H1 (cell line): Measurements from ENCODE around the gene COL19A1. TPM values are rescaled to one million over a fixed set of nuclear protein-coding genes. Genes with fewer than 3 reads are reported as not detected.

Experiments
- CTCF ChIA-PET: fragments of 300-600 bp; sonication (Branson Sonifier 250); formaldehyde crosslinking; loops from one replicate; lab custom pipeline; 2021; ENCODE audit not compliant: partially characterized antibody; lab: Charles Lee
- POLR2A ChIA-PET: fragments of 300-600 bp; sonication (Branson Sonifier 250); formaldehyde crosslinking; loops from one replicate; lab custom pipeline; 2021; ENCODE audit warnings: inconsistent platforms; ENCODE audit not compliant: partially characterized antibody; lab: Charles Lee
- DNase-seq, 2 experiments: peaks; one replicate each; pipeline versions ENCODE4 v3.0.0 to v3.0.0-alpha.2; 2010 to 2022; ENCODE audit warnings: low spot score in 2 of 2, low read depth in 1 of 2, mixed read lengths in 1 of 2
- FAIRE-seq: peaks from 2 replicates; lab custom pipeline; 2011; peaks lifted over from hg19 to GRCh38; lab: Jason Lieb, UNC
- H2AFZ ChIP-seq: 2 replicates; pipeline ENCODE4 v1.8.1; 2012; ENCODE audit warnings: low read length, inconsistent platforms
- H2AK5ac ChIP-seq: 2 replicates; pipeline ENCODE4 v1.6.1; 2013; ENCODE audit warnings: low read depth, low read length
- H2BK120ac ChIP-seq: replicated peaks from 2 replicates; pipeline ENCODE3; 2013; ENCODE audit warnings: low read depth, low read length, inconsistent platforms
- H2BK12ac ChIP-seq: 2 replicates; pipeline ENCODE4 v1.6.1; 2013; ENCODE audit warnings: low read depth, low read length
- H2BK15ac ChIP-seq: 2 replicates; pipeline ENCODE4 v1.6.1; 2013; ENCODE audit warnings: low read length
- H2BK20ac ChIP-seq: 2 replicates; pipeline ENCODE4 v1.6.1; 2013; ENCODE audit warnings: low read length
- H2BK5ac ChIP-seq: 2 replicates; pipeline ENCODE4 v1.6.1; 2013; ENCODE audit warnings: low read depth, low read length
- H3K14ac ChIP-seq: 2 replicates; pipeline ENCODE4 v1.6.1; 2013; ENCODE audit warnings: inconsistent platforms; ENCODE audit not compliant: insufficient read length
- H3K18ac ChIP-seq: 2 replicates; pipeline ENCODE4 v1.6.1; 2013; ENCODE audit warnings: low read length; ENCODE audit errors: extremely low read depth
- H3K23ac ChIP-seq: 2 replicates; pipeline ENCODE4 v1.6.1; 2013; ENCODE audit warnings: inconsistent platforms; ENCODE audit not compliant: insufficient read length
- H3K23me2 ChIP-seq: 2 replicates; pipeline ENCODE4 v1.6.1; 2013; ENCODE audit warnings: low read depth, low read length
- H3K27ac ChIP-seq: 2 replicates; pipeline ENCODE4 v1.6.1; 2011; ENCODE audit warnings: low read depth, low read length, inconsistent platforms
- H3K27me3 ChIP-seq, 4 experiments: replicated peaks in 1 of 4; 1 replicate in 1 of 4; 2 replicates in 3 of 4; pipeline versions ENCODE4 v1.6.1 to v1.8.1; 2011 to 2013; ENCODE audit warnings: low read length in 3 of 4, mild to moderate bottlenecking in 3 of 4, inconsistent platforms in 2 of 4, mixed read lengths in 2 of 4, moderate library complexity in 1 of 4; ENCODE audit not compliant: control insufficient read depth in 3 of 4, insufficient read depth in 3 of 4; ENCODE audit errors: extremely low read depth in 1 of 4
- H3K36me3 ChIP-seq, 4 experiments: 2 replicates each; pipeline versions ENCODE4 v1.6.1 to v1.8.1; 2011 to 2013; ENCODE audit warnings: mild to moderate bottlenecking in 4 of 4, low read length in 3 of 4, moderate library complexity in 2 of 4, control low read depth in 1 of 4, inconsistent platforms in 1 of 4; ENCODE audit not compliant: insufficient read depth in 4 of 4, control insufficient read depth in 2 of 4
- H3K4ac ChIP-seq: replicated peaks from 2 replicates; pipeline ENCODE3; 2013; ENCODE audit warnings: low read length, low read depth, mixed read lengths, inconsistent platforms; ENCODE audit not compliant: insufficient read length
- H3K4me1 ChIP-seq, 4 experiments: replicated peaks in 1 of 4; 1 replicate in 1 of 4; 2 replicates in 3 of 4; pipeline versions ENCODE4 v1.6.1 to v1.8.1; 2011 to 2013; ENCODE audit warnings: low read length in 3 of 4, inconsistent platforms in 2 of 4, mixed read lengths in 1 of 4; ENCODE audit not compliant: insufficient read depth in 4 of 4, control insufficient read depth in 3 of 4
- H3K4me2 ChIP-seq, 2 experiments: 2 replicates each; pipeline versions ENCODE4 v1.6.1 to v1.8.1; 2011 to 2013; ENCODE audit warnings: low read depth in 2 of 2, low read length in 2 of 2, control low read depth in 1 of 2, inconsistent platforms in 1 of 2, mild to moderate bottlenecking in 1 of 2; ENCODE audit not compliant: insufficient read depth in 1 of 2
- H3K4me3 ChIP-seq, 4 experiments: fragments of 200-600, 300-600 bp in 1 of 4; sonication (generic), shearing (Covaris generic), sonication (Bioruptor Twin) in 1 of 4; 2 replicates each; pipeline versions ENCODE4 v1.5.1 to v1.8.1; 2011 to 2016; ENCODE audit warnings: low read length in 4 of 4, low read depth in 3 of 4, control low read depth in 2 of 4, inconsistent platforms in 2 of 4, mild to moderate bottlenecking in 2 of 4, mixed read lengths in 1 of 4, moderate library complexity in 1 of 4; ENCODE audit not compliant: insufficient read depth in 2 of 4; ENCODE audit errors: extremely low read depth in 1 of 4
- H3K56ac ChIP-seq: replicated peaks from 2 replicates; pipeline ENCODE3; 2013; ENCODE audit warnings: low read depth, mild to moderate bottlenecking, mixed read lengths, low read length, inconsistent platforms; ENCODE audit not compliant: insufficient read length
- H3K79me1 ChIP-seq: 2 replicates; pipeline ENCODE4 v1.6.1; 2013; ENCODE audit warnings: low read depth, low read length, control low read depth
- H3K79me2 ChIP-seq, 2 experiments: 2 replicates each; pipeline versions ENCODE4 v1.6.1 to v1.8.1; 2012 to 2013; ENCODE audit warnings: low read length in 2 of 2, mild to moderate bottlenecking in 2 of 2, inconsistent platforms in 1 of 2; ENCODE audit not compliant: insufficient read depth in 2 of 2, control insufficient read depth in 1 of 2
- H3K9ac ChIP-seq, 4 experiments: replicated peaks in 1 of 4; 1 replicate in 1 of 4; 2 replicates in 3 of 4; pipeline versions ENCODE4 v1.6.1 to v1.8.1; 2011 to 2013; ENCODE audit warnings: low read depth in 3 of 4, low read length in 3 of 4, control low read depth in 2 of 4, mild to moderate bottlenecking in 2 of 4, moderate library complexity in 2 of 4, inconsistent platforms in 1 of 4; ENCODE audit errors: extremely low read depth in 1 of 4
- H3K9me3 ChIP-seq, 2 experiments: 2 replicates each; pipeline versions ENCODE4 v1.6.1 to v1.8.1; 2012 to 2013; ENCODE audit warnings: mild to moderate bottlenecking in 2 of 2, moderate library complexity in 2 of 2, control low read depth in 1 of 2, inconsistent platforms in 1 of 2, low read depth in 1 of 2, low read length in 1 of 2, mixed read lengths in 1 of 2; ENCODE audit not compliant: insufficient read depth in 2 of 2
- H4K20me1 ChIP-seq, 2 experiments: replicated peaks in 1 of 2; 2 replicates each; pipeline versions ENCODE3 to v1.8.1; 2011 to 2013; ENCODE audit warnings: inconsistent platforms in 2 of 2, low read length in 2 of 2, mild to moderate bottlenecking in 1 of 2; ENCODE audit not compliant: insufficient read depth in 2 of 2, control insufficient read depth in 1 of 2
- H4K5ac ChIP-seq: 2 replicates; pipeline ENCODE4 v1.6.1; 2013; ENCODE audit warnings: low read length, low read depth, mixed read lengths, inconsistent platforms; ENCODE audit not compliant: insufficient read length
- H4K8ac ChIP-seq: 2 replicates; pipeline ENCODE4 v1.8.0; 2013; ENCODE audit warnings: mild to moderate bottlenecking, moderate library complexity, low read length, inconsistent platforms; ENCODE audit not compliant: insufficient read depth; ENCODE audit errors: extremely low read depth
- H4K91ac ChIP-seq: replicated peaks from 2 replicates; pipeline ENCODE3; 2013; ENCODE audit warnings: low read length, mixed read lengths, inconsistent platforms; ENCODE audit not compliant: insufficient read length
- NANOG ChIP-seq: IDR thresholded peaks from 2 replicates; pipeline ENCODE4 v1.6.1; 2011; ENCODE audit warnings: low read length, low read depth, mild to moderate bottlenecking, inconsistent platforms; ENCODE audit not compliant: insufficient read depth, poor library complexity, severe bottlenecking
- TBP ChIP-seq: IDR thresholded peaks from 2 replicates; pipeline ENCODE4 v1.6.1; 2011; ENCODE audit warnings: low read depth, low read length, improper control_type of control experiment
- WGBS, 2 experiments: shearing (Covaris generic) in 1 of 2; methylation state at CpG; one replicate each; pipeline versions ENCODE4 v1.1.6 to v1.1.7; 2013 to 2015; ENCODE audit warnings: low lambda C conversion rate in 2 of 2, mixed read lengths in 2 of 2, inconsistent platforms in 1 of 2, low coverage in 1 of 2, missing lambda C conversion rate in 1 of 2; ENCODE audit not compliant: insufficient replicate concordance in 2 of 2, insufficient coverage in 1 of 2, insufficient read length in 1 of 2; ENCODE audit errors: extremely low coverage in 1 of 2, missing lambda C conversion rate in 1 of 2; 5-methylcytosine and 5-hydroxymethylcytosine counted together
- polyA plus RNA-seq, 7 experiments: library from polyadenylated mRNA; depleted of rRNA in 3 of 7; stranded (reverse) in 5 of 7; unstranded in 2 of 7; fragments of >200 nt in 5 of 7; fragments of 200-250 nt in 2 of 7; gene quantifications; 1 replicate in 5 of 7; 2 replicates in 1 of 7; 4 replicates in 1 of 7; pipeline versions ENCODE4 v1.2.1 to v1.2.3, GENCODE V29; 2011 to 2013; ENCODE audit warnings: missing spikeins in 2 of 7, mixed read lengths in 2 of 7
- total RNA-seq: library from RNA; stranded (reverse); fragmentation: NEBNext Ultra II Directional; extraction: Animal tissue kit (Norgen Biotek cat#: 25700); gene quantifications from 2 replicates; pipeline ENCODE4 v1.2.1, GENCODE V29; 2021

Gene COL19A1
- total and polyA plus RNA-seq, 2 of the 8 experiments (the other 6 are each of a cell fraction or from before 2014, with no cell fraction given) = not detected

GRCh38 chr6:70196531-70196930 lies 330.2 kb downstream of the COL19A1 start:
- Histone ChIP-seq H2BK12ac (no peak overlapping the region), H4K91ac (no peak overlapping the region), H3K79me2 (no peaks in the 10 kb centered on the region), H2BK15ac (no peak overlapping the region), H3K27ac (no peak overlapping the region), H4K20me1 (no peaks in the 10 kb centered on the region), H4K5ac (no peak overlapping the region), H3K56ac (no peak overlapping the region), H3K9me3 (no peaks in the 10 kb centered on the region), H2BK20ac (no peak overlapping the region), H3K4me3 (no peak overlapping the region), H3K36me3 (no peaks in the 10 kb centered on the region), H3K9ac (no peak overlapping the region), H3K18ac (no peak overlapping the region), H4K8ac (no peak overlapping the region), H2AFZ (no peak overlapping the region), H2BK5ac (no peak overlapping the region), H3K4me2 (no peak overlapping the region), H3K79me1 (no peaks in the 10 kb centered on the region), H3K14ac (no peak overlapping the region), H3K23me2 (no peaks in the 10 kb centered on the region), H3K4ac (no peak overlapping the region), H2BK120ac (no peak overlapping the region), H3K4me1 (no peaks in the 10 kb centered on the region), H2AK5ac (no peak overlapping the region), H3K27me3 (no peaks in the 10 kb centered on the region), H3K23ac (no peak overlapping the region)
- ChIA-PET POLR2A (no interaction called here), CTCF (no interaction called here)
- no peak for DNase-seq
- WGBS, 2 experiments = 86% methylated on average over 2 of the region's 2 CpGs; no CpG with 5 or more reads in 1 of the 2 experiments
- no peak for FAIRE-seq
- no peak for TF ChIP-seq TBP
- no peak for TF ChIP-seq NANOG
